H9 (cell line): ENCODE measurements around the gene PTPRF. TPM values are rescaled to one million over a fixed set of nuclear protein-coding genes. Genes with fewer than 3 reads are reported as not detected.

Source experiments
- DNase-seq: peaks from one replicate; pipeline ENCODE4 v3.0.0-alpha.2; 2017
- H2AFZ ChIP-seq: one replicate; pipeline ENCODE4 v1.6.1; 2013; ENCODE audit warnings: mild to moderate bottlenecking, low read length, control low read depth, moderate library complexity
- H2AK5ac ChIP-seq: 2 replicates; pipeline ENCODE4 v1.6.1; 2013; ENCODE audit warnings: low read length, control low read depth, mixed read lengths; ENCODE audit not compliant: insufficient read length
- H2BK120ac ChIP-seq: one replicate; pipeline ENCODE4 v1.6.1; 2013; ENCODE audit warnings: low read depth, mild to moderate bottlenecking, low read length, control low read depth, inconsistent platforms; ENCODE audit not compliant: poor library complexity, severe bottlenecking
- H2BK12ac ChIP-seq: 2 replicates; pipeline ENCODE4 v1.6.1; 2013; ENCODE audit warnings: low read length, control low read depth, mixed read lengths, low read depth; ENCODE audit not compliant: insufficient read length
- H2BK15ac ChIP-seq: 2 replicates; pipeline ENCODE4 v1.6.1; 2013; ENCODE audit warnings: low read depth, low read length, control low read depth
- H2BK20ac ChIP-seq: one replicate; pipeline ENCODE4 v1.6.1; 2013; ENCODE audit warnings: low read depth, mild to moderate bottlenecking, low read length, control low read depth, inconsistent platforms; ENCODE audit not compliant: poor library complexity, severe bottlenecking
- H2BK5ac ChIP-seq: 2 replicates; pipeline ENCODE4 v1.6.1; 2013; ENCODE audit warnings: low read length, control low read depth, mixed read lengths; ENCODE audit not compliant: insufficient read length
- H3K14ac ChIP-seq: 2 replicates; pipeline ENCODE4 v1.6.1; 2013; ENCODE audit warnings: low read length, control low read depth; ENCODE audit not compliant: insufficient read depth
- H3K18ac ChIP-seq: 2 replicates; pipeline ENCODE4 v1.6.1; 2013; ENCODE audit warnings: low read depth, mild to moderate bottlenecking, mixed read lengths, low read length, control low read depth; ENCODE audit not compliant: insufficient read length
- H3K23ac ChIP-seq: 2 replicates; pipeline ENCODE4 v1.6.1; 2013; ENCODE audit warnings: low read length, control low read depth, mixed read lengths, low read depth; ENCODE audit not compliant: insufficient read length
- H3K23me2 ChIP-seq: 2 replicates; pipeline ENCODE4 v1.6.1; 2013; ENCODE audit warnings: low read depth, mild to moderate bottlenecking, mixed read lengths, low read length, control low read depth; ENCODE audit not compliant: insufficient read length, poor library complexity, severe bottlenecking
- H3K27ac ChIP-seq: 2 replicates; pipeline ENCODE4 v1.5.1; 2013; ENCODE audit warnings: low read length, control low read depth, mixed read lengths, low read depth; ENCODE audit not compliant: insufficient read length
- H3K27me3 ChIP-seq: 2 replicates; pipeline ENCODE4 v1.6.1; 2013; ENCODE audit warnings: low read length, control low read depth, inconsistent platforms; ENCODE audit not compliant: insufficient read depth
- H3K4ac ChIP-seq: 2 replicates; pipeline ENCODE4 v1.6.1; 2013; ENCODE audit warnings: low read depth, mild to moderate bottlenecking, control low read depth, inconsistent platforms, low read length, moderate library complexity
- H3K4me1 ChIP-seq: 2 replicates; pipeline ENCODE4 v1.6.1; 2013; ENCODE audit warnings: low read length, control low read depth, inconsistent platforms; ENCODE audit not compliant: insufficient read depth
- H3K4me2 ChIP-seq: 2 replicates; pipeline ENCODE4 v1.6.1; 2013; ENCODE audit warnings: low read length, control low read depth, mixed read lengths; ENCODE audit not compliant: insufficient read length, insufficient read depth
- H3K56ac ChIP-seq: 2 replicates; pipeline ENCODE4 v1.6.1; 2013; ENCODE audit warnings: low read depth, mild to moderate bottlenecking, mixed read lengths, low read length, control low read depth; ENCODE audit not compliant: insufficient read length
- H3K79me1 ChIP-seq: 2 replicates; pipeline ENCODE4 v1.6.1; 2013; ENCODE audit warnings: low read depth, mild to moderate bottlenecking, moderate library complexity, low read length, control low read depth, inconsistent platforms; ENCODE audit not compliant: insufficient read depth, poor library complexity, severe bottlenecking
- H3K79me2 ChIP-seq: 2 replicates; pipeline ENCODE4 v1.6.1; 2013; ENCODE audit warnings: low read length, control low read depth, inconsistent platforms; ENCODE audit not compliant: insufficient read depth
- H3K9ac ChIP-seq: 2 replicates; pipeline ENCODE4 v1.6.1; 2013; ENCODE audit warnings: low read length, control low read depth, mixed read lengths; ENCODE audit not compliant: insufficient read length; ENCODE audit errors: extremely low read depth
- H3K9me3 ChIP-seq: one replicate; pipeline ENCODE4 v1.6.1; 2013; ENCODE audit warnings: low read depth, low read length, inconsistent platforms; ENCODE audit not compliant: control insufficient read depth
- H3T11ph ChIP-seq: one replicate; pipeline ENCODE4 v1.6.1; 2013; ENCODE audit warnings: mild to moderate bottlenecking, low read length, control low read depth, inconsistent platforms
- H4K20me1 ChIP-seq: one replicate; pipeline ENCODE4 v1.6.1; 2013; ENCODE audit not compliant: control insufficient read depth, insufficient read length, insufficient read depth
- H4K5ac ChIP-seq: 2 replicates; pipeline ENCODE4 v1.6.1; 2013; ENCODE audit warnings: low read depth, mild to moderate bottlenecking, mixed read lengths, low read length, control low read depth; ENCODE audit not compliant: insufficient read length
- H4K8ac ChIP-seq: replicated peaks from 2 replicates; pipeline ENCODE4 v1.6.1; 2013; ENCODE audit warnings: low read length, control low read depth, mixed read lengths, low read depth; ENCODE audit not compliant: insufficient read length
- H4K91ac ChIP-seq: 2 replicates; pipeline ENCODE4 v1.6.1; 2013; ENCODE audit warnings: low read depth, mild to moderate bottlenecking, moderate library complexity, mixed read lengths, low read length, control low read depth; ENCODE audit not compliant: insufficient read length
- H3K27ac Mint-ChIP-seq, 3 experiments: 2 replicates in 2 of 3; 3 replicates in 1 of 3; pipeline ENCODE4 v1.8.0; 2020 to 2021; ENCODE audit warnings: mixed read lengths in 3 of 3, mild to moderate bottlenecking in 1 of 3, moderate library complexity in 1 of 3
- H3K27me3 Mint-ChIP-seq: 2 replicates; pipeline ENCODE4 v1.8.0; 2021; ENCODE audit warnings: low read depth, mild to moderate bottlenecking, moderate library complexity, mixed read lengths
- H3K36me3 Mint-ChIP-seq, 3 experiments: 2 replicates in 2 of 3; 3 replicates in 1 of 3; pipeline ENCODE4 v1.8.0; 2020 to 2021; ENCODE audit warnings: low read depth in 3 of 3, mixed read lengths in 3 of 3; ENCODE audit not compliant: insufficient read depth in 1 of 3
- H3K4me1 Mint-ChIP-seq, 2 experiments: 2 replicates each; pipeline ENCODE4 v1.8.0; 2020; ENCODE audit warnings: mixed read lengths in 2 of 2
- H3K4me3 Mint-ChIP-seq, 2 experiments: 2 replicates in 1 of 2; 3 replicates in 1 of 2; pipeline ENCODE4 v1.8.0; 2020 to 2021; ENCODE audit warnings: mild to moderate bottlenecking in 2 of 2, mixed read lengths in 2 of 2, moderate library complexity in 1 of 2
- H3K9me3 Mint-ChIP-seq, 2 experiments: 2 replicates in 1 of 2; 3 replicates in 1 of 2; pipeline ENCODE4 v1.8.0; 2020; ENCODE audit warnings: mild to moderate bottlenecking in 2 of 2, mixed read lengths in 2 of 2, moderate library complexity in 1 of 2
- total RNA-seq: library from RNA; stranded (reverse); gene quantifications from 2 replicates; pipeline ENCODE4 v1.2.1, GENCODE V29; 2021
- TF ChIP-seq, protein P1 (sequence below): fragments of 200-600 bp; sonication (generic); conservative IDR thresholded peaks from 3 replicates; pipeline ENCODE4 v1.8.0; 2021; ENCODE audit warnings: antibody characterized with exemption, mild to moderate bottlenecking

Gene PTPRF
- total RNA-seq, 1 experiment from 2014 or later: 193 TPM

DNA sequence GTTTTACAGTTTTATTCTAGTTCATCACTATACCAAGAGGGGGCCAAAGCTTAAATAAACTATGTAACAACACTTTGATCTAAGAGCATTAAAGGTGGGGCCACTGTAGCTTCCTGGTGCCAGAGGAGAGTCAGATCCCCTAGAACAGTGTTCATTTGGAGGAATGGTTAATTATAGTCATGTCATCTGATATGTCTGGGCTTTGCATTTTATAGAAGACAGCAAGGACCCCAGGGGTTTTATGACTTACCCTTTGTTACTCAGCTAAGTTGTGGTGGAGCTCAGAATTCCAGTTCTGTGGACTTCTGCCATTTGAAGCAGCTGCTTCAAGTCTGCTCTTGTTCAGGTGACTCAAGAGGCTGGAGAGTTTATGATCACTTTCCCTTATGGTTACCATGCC is 135.9 kb downstream of the PTPRF start:
- H3K18ac ChIP-seq: no peak overlapping the region
- no peak overlapping the region for H3K9ac ChIP-seq
- no peaks in the 10 kb centered on the region for H3K4me1 ChIP-seq
- H2BK15ac ChIP-seq: no peak overlapping the region
- no peak overlapping the region for H3K4me2 ChIP-seq
- no peak overlapping the region for H3T11ph ChIP-seq
- no peak overlapping the region for H3K4me3 Mint-ChIP-seq
- no peak overlapping the region for H2AFZ ChIP-seq
- no peak overlapping the region for H3K4ac ChIP-seq
- H3K23me2 ChIP-seq: no peaks in the 10 kb centered on the region
- H3K27ac ChIP-seq: no peak overlapping the region
- no peak overlapping the region for H2BK5ac ChIP-seq
- TF ChIP-seq, protein P1, sequence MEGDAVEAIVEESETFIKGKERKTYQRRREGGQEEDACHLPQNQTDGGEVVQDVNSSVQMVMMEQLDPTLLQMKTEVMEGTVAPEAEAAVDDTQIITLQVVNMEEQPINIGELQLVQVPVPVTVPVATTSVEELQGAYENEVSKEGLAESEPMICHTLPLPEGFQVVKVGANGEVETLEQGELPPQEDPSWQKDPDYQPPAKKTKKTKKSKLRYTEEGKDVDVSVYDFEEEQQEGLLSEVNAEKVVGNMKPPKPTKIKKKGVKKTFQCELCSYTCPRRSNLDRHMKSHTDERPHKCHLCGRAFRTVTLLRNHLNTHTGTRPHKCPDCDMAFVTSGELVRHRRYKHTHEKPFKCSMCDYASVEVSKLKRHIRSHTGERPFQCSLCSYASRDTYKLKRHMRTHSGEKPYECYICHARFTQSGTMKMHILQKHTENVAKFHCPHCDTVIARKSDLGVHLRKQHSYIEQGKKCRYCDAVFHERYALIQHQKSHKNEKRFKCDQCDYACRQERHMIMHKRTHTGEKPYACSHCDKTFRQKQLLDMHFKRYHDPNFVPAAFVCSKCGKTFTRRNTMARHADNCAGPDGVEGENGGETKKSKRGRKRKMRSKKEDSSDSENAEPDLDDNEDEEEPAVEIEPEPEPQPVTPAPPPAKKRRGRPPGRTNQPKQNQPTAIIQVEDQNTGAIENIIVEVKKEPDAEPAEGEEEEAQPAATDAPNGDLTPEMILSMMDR: no peak
- H3K9me3 Mint-ChIP-seq: no peaks in the 10 kb centered on the region
- no peak overlapping the region for H2BK120ac ChIP-seq
- H4K20me1 ChIP-seq: no peaks in the 10 kb centered on the region
- no peak overlapping the region for H2BK20ac ChIP-seq
- H2AK5ac ChIP-seq: no peak overlapping the region
- no peak overlapping the region for H4K91ac ChIP-seq
- H3K4me1 Mint-ChIP-seq: peaks cover 2 to 9% of the 10 kb centered on the region in 2 experiments
- peaks cover 89 to 99% (median 96%) of the 10 kb centered on the region in 3 experiments for H3K36me3 Mint-ChIP-seq
- H3K27me3 Mint-ChIP-seq: no peaks in the 10 kb centered on the region
- H3K79me2 ChIP-seq: no peaks in the 10 kb centered on the region
- H3K23ac ChIP-seq: no peak overlapping the region
- no peaks in the 10 kb centered on the region for H3K27me3 ChIP-seq
- H3K14ac ChIP-seq: no peak overlapping the region
- no peak for DNase-seq
- H4K5ac ChIP-seq: no peak overlapping the region
- H3K27ac Mint-ChIP-seq: no peak overlapping the region
- no peak overlapping the region for H4K8ac ChIP-seq
- H3K79me1 ChIP-seq: no peaks in the 10 kb centered on the region
- no peak overlapping the region for H2BK12ac ChIP-seq
- no peaks in the 10 kb centered on the region for H3K9me3 ChIP-seq
- no peak overlapping the region for H3K56ac ChIP-seq
